ENCODE measurements around the gene CTDSPL.
"Not testable (repeated sequence)": the region's sequence is repeated elsewhere in the genome, so short reads cannot be mapped to it uniquely, and the experiment has no call there.

The CTDSPL gene

GRCh38 chr3:38022896-38023709 lies 161.4 kb downstream of the CTDSPL start:
- DNase-seq: no peak

GRCh38 chr3:38026856-38027255 lies 165.2 kb downstream of the CTDSPL start:
- DNase-seq: no peak

- DNase-seq: no peak
Observed at GRCh38 chr3:38027466-38028465, 166.1 kb downstream of the CTDSPL start.

GRCh38 chr3:38028621-38029361 lies 167.1 kb downstream of the CTDSPL start:
- DNase-seq: no peak

DNA sequence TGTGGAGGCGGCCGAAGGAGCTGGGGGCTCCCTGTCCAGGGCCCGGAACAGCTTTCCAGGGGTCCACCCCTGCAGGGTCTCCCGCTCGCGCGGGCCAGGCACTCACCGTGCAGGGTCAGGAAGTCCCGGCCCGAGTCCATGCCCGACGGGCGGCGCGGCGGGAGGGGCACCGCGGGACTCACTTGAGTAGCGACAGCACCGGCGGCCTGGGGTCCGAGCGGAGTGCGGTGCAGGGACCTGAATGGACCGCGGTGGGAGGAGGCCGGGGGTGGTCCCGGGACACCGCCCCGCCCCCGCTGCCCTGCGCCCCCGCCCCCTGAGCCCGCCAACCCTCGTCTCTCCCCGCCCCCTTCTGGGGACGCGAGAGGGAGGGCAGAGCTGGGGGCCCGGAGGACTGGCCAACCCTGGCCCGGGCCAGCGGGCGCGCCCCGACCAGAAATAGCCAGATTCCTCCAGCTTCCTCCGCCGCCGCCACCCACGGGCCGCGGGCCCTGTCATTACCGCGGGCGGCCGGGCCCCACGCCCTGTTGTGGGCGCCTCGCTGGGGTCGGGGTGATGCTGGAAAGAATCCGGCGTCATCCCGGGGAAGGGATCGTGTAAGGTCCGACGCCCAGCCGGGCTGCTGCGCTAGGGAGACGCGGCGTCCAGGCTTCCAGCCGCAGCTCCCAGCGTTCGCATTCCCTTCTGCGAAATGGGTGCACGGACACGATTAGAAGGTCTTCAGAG lies 167.9 kb downstream of the CTDSPL start, which contains the start of gene PLCD1:
Gene PLCD1 (minus strand): TSS at position 243 of the 726 bp plus-strand sequence. CDS start 103 bp downstream, at position 140.
- peak; percentile 62 for DNase-seq

- no peak for DNase-seq
Observed at GRCh38 chr3:38030126-38031021, 168.7 kb downstream of the CTDSPL start.

GRCh38 chr3:38031022-38031994 lies 169.6 kb downstream of the CTDSPL start:
- DNase-seq: no peak

DNA sequence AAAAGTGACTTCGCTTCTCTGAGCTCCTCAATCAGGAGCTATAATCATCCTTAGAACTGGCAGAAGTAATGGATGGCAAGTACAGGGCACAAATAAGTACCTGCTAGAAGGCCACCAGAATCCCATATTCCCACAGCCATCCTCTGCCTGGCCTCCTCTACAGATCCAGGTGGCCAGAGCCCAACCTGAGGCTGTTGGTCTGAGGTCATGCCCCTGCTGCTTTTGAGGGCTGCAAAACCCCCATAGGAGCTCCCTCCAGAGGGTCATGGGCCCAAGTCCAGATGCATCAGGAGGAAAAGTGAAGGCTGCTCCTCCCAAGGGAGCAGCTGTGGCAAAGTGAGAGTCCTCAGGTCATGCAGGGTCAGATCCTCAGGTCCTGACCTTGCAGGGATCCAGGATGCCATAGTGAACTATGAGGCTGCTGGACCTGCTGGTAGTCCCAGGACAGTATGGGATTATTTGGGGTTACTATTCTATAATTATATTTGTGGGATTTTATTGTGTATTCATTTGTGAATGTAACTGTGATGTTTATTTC lies 170.7 kb downstream of the CTDSPL start:
- DNase-seq: no peak

GRCh38 chr3:38033586-38033985 lies 171.9 kb downstream of the CTDSPL start:
- DNase-seq: not testable (repeated sequence)

Measured in fibroblast of skin of abdomen (primary cell).